Neuron (in vitro differentiated cells): Measurements from ENCODE around the gene PBX1.

Experiments used
- H2AFZ ChIP-seq: one replicate; pipeline ENCODE4 v1.6.1; 2013; ENCODE audit warnings: low read depth, mild to moderate bottlenecking, inconsistent platforms, low read length, moderate library complexity
- H3K27me3 ChIP-seq: one replicate; pipeline ENCODE4 v1.6.1; 2013; ENCODE audit warnings: low read length; ENCODE audit not compliant: insufficient read depth
- H3K36me3 ChIP-seq: one replicate; pipeline ENCODE4 v1.6.1; 2013; ENCODE audit warnings: low read length; ENCODE audit not compliant: insufficient read depth
- H3K4me1 ChIP-seq: one replicate; pipeline ENCODE4 v1.6.1; 2013; ENCODE audit warnings: low read length; ENCODE audit not compliant: insufficient read depth
- H3K4me3 ChIP-seq: 2 replicates; pipeline ENCODE4 v1.5.1; 2013; ENCODE audit warnings: mild to moderate bottlenecking, low read length, moderate library complexity
- H3K9me3 ChIP-seq: one replicate; pipeline ENCODE4 v1.6.1; 2013; ENCODE audit warnings: low read length

PBX1 gene

DNA sequence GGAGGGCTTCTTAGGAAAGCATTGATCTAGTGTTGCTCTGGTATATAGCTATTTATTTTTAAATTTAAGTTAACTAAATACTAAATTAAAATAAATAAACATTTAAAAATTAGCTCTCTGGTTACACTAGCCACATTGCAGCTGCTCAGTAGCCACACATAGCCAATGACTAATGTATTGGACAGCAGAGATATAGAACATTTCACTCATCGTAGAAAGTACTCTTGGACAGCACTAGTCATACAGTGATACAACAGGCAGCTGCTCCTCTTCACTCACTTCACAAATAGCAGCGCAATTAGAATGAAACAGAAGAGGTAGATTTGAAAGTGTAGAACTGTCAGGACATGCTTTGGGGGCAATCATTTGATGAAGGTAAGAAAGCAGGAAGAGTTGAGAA lies 245.4 kb downstream of the PBX1 start:
- Histone ChIP-seq H3K9me3 (no peaks in the 10 kb centered on the region), H3K27me3 (no peaks in the 10 kb centered on the region), H3K36me3 (peaks cover 71% of the 10 kb centered on the region), H3K4me1 (peaks cover 3% of the 10 kb centered on the region), H2AFZ (no peak overlapping the region), H3K4me3 (no peak overlapping the region)

DNA sequence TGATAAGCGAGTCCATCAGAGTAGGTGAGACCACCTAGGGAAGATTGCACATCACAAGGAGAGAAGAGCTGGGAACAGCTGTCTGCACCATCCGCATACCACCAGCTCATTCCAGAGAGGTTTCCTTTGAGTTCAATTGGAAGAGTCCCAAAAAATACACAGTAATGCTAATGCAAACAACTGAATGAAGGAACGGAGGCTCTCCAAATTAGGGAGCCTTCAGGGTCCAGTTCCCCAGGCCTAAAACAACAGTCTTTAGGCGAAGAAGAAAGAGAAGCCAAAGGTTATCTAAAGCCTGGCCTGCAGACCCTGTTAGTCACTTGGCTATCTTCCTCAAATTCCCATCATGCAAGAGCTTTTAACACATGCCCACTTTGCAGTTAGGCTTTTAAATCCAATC lies 246.4 kb downstream of the PBX1 start:
- H3K9me3 ChIP-seq = no peaks in the 10 kb centered on the region
- H2AFZ ChIP-seq = no peak overlapping the region
- no peaks in the 10 kb centered on the region for H3K27me3 ChIP-seq
- no peak overlapping the region for H3K4me3 ChIP-seq
- peaks cover 3% of the 10 kb centered on the region for H3K4me1 ChIP-seq
- H3K36me3 ChIP-seq = peaks cover 70% of the 10 kb centered on the region

DNA sequence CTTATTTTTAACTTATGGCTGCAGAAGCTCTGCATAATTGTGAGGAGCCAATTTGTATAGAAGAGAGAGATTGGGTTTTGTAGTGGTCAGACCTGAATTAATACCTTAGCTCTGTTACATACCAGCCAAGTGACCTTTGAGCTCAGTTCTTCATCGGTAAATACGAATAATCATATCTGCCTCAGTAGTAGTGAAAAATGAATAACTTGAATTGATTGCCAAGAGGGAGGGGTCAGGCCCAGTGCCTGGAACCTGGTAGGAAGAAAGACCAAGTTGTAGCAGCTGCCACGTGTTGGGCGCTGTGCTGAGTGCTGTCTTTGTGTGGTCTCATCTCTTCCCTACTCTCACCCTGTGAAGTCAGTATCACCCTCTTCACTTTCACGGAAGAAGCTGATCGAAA lies 247.5 kb downstream of the PBX1 start:
- peaks cover under 1% of the 10 kb centered on the region for H3K4me1 ChIP-seq
- H3K4me3 ChIP-seq = no peak overlapping the region
- no peaks in the 10 kb centered on the region for H3K27me3 ChIP-seq
- no peaks in the 10 kb centered on the region for H3K9me3 ChIP-seq
- no peak overlapping the region for H2AFZ ChIP-seq
- peaks cover 67% of the 10 kb centered on the region for H3K36me3 ChIP-seq

DNA sequence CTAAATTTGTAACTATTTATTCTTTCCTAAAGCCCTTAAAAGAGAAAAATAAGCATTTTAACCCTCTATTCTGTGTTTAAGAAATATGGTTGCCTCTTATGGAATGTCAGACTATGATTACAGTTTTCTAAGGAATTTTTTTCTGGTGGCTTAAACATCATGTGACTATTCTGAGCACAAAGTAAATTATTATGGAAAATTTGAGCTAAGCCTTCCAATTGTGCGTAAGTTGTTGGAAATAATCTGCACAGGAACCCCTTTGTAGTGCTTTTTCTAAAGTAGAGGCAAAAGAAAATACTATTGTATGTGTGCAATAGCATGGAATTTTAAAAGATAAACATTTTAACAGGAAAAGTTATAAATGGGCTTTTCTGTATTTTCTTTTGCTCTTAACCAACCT lies 254.8 kb downstream of the PBX1 start:
- Histone ChIP-seq H3K4me1 (no peaks in the 10 kb centered on the region), H3K36me3 (peaks cover 43% of the 10 kb centered on the region), H3K4me3 (no peak overlapping the region), H3K27me3 (no peaks in the 10 kb centered on the region), H3K9me3 (no peaks in the 10 kb centered on the region), H2AFZ (no peak overlapping the region)

DNA sequence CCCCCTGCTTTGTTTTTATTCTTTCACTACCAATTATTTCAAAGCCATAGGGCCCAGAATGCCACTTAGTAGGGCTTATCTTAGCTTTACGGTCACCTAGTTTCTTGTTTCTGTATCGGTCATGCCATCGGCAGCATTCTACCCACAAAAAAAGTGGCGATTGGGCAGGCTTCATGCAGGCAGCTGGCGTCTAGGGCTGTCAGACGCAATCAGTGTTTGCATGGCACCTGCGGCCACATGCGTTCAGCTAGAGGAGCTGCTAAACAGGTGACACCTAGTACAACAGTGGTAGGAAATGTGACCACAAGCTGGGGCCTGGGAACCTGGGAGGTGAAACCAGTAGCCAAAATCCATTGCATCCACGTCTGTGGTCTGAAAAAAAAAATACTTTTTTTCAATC lies 262.7 kb downstream of the PBX1 start:
- H3K4me1 ChIP-seq = peaks cover 6% of the 10 kb centered on the region
- no peak overlapping the region for H3K4me3 ChIP-seq
- peaks cover 67% of the 10 kb centered on the region for H3K36me3 ChIP-seq
- H2AFZ ChIP-seq = no peak overlapping the region
- H3K9me3 ChIP-seq = peaks cover 1% of the 10 kb centered on the region
- H3K27me3 ChIP-seq = no peaks in the 10 kb centered on the region

DNA sequence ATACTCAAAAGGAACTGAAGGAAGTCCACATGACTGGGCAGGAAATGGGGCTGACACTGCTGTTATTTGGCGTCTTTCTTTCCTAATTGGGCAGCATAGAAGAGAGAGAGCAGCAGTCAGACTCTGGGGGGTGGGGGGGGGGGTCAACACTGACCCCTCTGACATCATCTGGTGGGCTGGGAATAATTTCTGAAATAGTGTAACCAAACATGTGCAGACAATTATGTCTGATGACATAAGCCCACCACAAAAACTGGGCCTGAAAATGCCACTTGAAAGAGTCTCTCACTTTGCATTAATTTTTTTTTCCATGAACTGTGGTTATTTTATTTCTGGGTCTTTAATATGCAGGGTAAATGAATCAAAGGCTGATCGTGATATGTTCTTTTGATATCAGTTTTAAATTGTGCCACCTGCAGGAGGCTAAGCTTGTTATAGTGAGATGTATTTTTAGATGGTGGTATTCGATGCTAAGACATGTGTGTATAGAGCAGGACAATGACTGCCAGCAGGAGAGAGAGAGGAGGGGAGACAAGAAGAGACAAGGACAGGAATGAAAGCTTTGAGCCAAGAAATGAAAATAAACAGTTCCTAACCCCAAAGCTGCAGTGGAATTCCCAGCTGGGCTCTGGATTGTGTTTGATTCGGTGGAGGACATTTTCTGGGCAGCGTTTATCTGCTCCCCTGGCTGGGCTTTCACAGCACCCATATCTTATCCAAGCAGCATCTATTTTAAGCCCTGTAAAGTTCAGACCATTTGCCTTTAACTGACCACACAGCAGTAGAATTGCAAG lies 264.7 kb downstream of the PBX1 start:
- H2AFZ ChIP-seq = no peak overlapping the region
- peaks cover 77% of the 10 kb centered on the region for H3K36me3 ChIP-seq
- peaks cover 6% of the 10 kb centered on the region for H3K4me1 ChIP-seq
- no peaks in the 10 kb centered on the region for H3K27me3 ChIP-seq
- H3K4me3 ChIP-seq = no peak overlapping the region
- H3K9me3 ChIP-seq = peaks cover 1% of the 10 kb centered on the region

DNA sequence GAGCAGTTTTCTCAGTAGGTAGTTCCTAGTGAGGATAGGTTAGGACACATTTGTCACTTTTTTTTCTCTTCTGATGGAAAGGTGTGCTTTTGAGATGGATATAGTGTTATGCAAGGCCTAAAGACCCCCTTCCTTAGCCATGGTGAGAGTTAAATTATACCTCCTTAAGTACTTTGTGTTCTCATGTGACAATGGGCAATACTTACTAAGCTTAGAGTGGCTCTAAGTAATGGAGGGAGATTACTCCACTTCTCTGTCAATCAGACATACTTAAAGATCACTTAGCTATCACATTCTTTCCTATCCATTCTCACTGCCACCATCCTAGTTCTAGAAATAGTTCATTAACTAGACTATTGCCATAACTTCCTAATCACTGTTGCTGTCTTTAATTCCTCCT lies 265.6 kb downstream of the PBX1 start:
- Histone ChIP-seq H3K4me1 (peaks cover 6% of the 10 kb centered on the region), H3K9me3 (peaks cover 1% of the 10 kb centered on the region), H2AFZ (no peak overlapping the region), H3K4me3 (no peak overlapping the region), H3K27me3 (no peaks in the 10 kb centered on the region), H3K36me3 (peaks cover 74% of the 10 kb centered on the region)

DNA sequence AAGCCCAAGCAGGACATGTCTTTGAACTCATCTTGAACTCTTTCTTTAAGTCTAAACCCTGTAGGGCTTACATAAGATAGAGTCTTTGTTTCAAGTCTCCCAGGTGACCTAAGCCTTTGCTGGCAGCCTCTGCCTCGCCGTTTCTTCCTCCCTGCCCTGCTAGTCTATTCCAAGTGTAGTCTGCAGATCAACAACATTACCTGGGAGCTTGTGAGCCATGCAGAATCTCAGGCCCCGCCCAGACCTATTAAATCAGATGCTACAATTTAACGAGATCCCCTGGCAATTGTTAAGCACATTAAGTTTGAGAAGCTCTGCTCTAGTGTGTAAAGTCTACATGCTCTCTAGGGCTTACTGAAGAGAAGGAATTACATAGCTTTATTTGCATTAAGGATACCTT lies 271.6 kb downstream of the PBX1 start:
- Histone ChIP-seq H2AFZ (no peak overlapping the region), H3K4me1 (no peaks in the 10 kb centered on the region), H3K4me3 (no peak overlapping the region), H3K36me3 (peaks cover 37% of the 10 kb centered on the region), H3K9me3 (no peaks in the 10 kb centered on the region), H3K27me3 (no peaks in the 10 kb centered on the region)

DNA sequence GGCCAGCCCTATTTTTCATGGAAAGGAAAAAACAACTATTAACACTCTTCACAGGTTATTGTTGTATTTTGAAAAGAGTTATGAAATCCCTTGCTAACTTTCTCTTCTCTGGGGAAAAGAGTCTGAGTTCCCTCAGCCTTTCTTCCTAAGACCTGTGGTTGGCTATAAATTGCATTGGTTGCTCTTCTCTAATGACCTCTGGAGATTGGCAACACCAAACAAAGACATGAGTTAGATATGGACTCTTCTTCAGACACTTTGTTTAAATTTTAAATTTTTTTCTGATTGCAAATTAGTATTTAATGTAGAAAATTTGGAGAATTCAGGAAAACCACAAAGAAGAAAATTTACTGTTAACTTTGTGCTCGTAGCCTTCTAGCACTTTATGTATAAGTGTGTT lies 275.7 kb downstream of the PBX1 start:
- H3K9me3 ChIP-seq = no peaks in the 10 kb centered on the region
- H3K4me1 ChIP-seq = peaks cover 3% of the 10 kb centered on the region
- H2AFZ ChIP-seq = no peak overlapping the region
- peaks cover 37% of the 10 kb centered on the region for H3K36me3 ChIP-seq
- no peaks in the 10 kb centered on the region for H3K27me3 ChIP-seq
- H3K4me3 ChIP-seq = no peak overlapping the region

DNA sequence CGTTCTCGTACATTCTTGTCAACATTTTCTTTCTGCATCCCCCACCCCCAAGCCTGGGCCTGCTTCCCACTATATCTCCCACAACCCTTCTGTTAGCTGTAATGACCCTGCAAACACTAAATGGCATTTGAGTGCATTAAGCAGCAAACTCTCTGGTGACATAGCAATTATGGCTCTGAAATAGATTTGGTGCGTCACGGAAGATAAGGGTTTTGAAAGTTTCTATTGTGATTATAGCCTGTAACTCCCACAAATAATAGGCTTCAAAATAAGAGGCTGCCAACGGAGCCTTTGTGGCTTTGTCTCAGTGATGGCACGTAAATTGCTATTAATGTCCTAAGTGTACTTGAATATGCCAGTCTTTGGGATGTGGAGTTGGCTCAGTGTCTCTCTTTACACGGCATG lies 277.6 kb downstream of the PBX1 start:
- Histone ChIP-seq H3K9me3 (no peaks in the 10 kb centered on the region), H2AFZ (no peak overlapping the region), H3K4me1 (peaks cover 3% of the 10 kb centered on the region), H3K36me3 (peaks cover 38% of the 10 kb centered on the region), H3K27me3 (no peaks in the 10 kb centered on the region), H3K4me3 (no peak overlapping the region)

DNA sequence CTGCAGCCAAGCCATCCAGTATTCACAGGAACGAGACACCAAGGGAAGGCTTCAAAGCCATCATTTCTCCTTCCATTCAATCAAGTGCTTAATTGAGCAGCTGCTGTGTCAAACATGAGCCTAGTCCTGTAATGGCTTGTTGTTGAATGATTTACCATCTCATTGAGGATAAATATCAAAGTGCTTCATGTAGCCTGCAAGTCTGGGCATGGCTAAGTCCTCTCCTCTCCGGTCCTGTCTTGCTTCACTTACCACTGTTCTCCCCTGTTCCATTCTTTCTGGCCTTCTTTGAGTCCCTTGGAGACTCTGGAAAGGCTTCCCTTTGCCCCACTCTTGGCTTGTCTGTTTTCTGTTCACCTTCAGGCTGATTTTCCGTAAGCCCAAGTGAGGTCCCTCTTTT lies 279.8 kb downstream of the PBX1 start:
- H3K4me1 ChIP-seq = peaks cover 18% of the 10 kb centered on the region
- no peaks in the 10 kb centered on the region for H3K9me3 ChIP-seq
- H3K27me3 ChIP-seq = no peaks in the 10 kb centered on the region
- H3K36me3 ChIP-seq = peaks cover 31% of the 10 kb centered on the region
- H3K4me3 ChIP-seq = no peak overlapping the region
- no peak overlapping the region for H2AFZ ChIP-seq

DNA sequence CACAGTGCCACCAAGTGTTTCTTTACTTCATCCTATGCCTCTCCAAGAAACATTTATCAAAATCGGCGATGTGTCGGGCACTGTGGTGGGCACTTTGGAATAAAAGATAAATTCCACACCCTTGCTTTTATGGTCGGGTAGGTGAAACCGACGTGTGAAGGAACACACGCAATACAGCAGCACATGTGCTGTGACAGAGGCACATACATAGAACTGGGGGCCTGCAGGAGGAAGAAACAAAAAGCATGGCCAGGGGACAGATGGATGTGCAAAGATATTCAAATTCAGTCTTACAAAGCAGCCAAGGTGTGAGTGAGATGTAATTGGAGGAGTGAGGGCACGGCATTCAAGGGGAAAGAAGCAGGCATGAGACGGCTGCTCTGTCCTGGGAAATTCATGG lies 282.0 kb downstream of the PBX1 start:
- Histone ChIP-seq H3K4me1 (peaks cover 16% of the 10 kb centered on the region), H3K9me3 (no peaks in the 10 kb centered on the region), H2AFZ (no peak overlapping the region), H3K4me3 (no peak overlapping the region), H3K27me3 (no peaks in the 10 kb centered on the region), H3K36me3 (peaks cover 29% of the 10 kb centered on the region)

DNA sequence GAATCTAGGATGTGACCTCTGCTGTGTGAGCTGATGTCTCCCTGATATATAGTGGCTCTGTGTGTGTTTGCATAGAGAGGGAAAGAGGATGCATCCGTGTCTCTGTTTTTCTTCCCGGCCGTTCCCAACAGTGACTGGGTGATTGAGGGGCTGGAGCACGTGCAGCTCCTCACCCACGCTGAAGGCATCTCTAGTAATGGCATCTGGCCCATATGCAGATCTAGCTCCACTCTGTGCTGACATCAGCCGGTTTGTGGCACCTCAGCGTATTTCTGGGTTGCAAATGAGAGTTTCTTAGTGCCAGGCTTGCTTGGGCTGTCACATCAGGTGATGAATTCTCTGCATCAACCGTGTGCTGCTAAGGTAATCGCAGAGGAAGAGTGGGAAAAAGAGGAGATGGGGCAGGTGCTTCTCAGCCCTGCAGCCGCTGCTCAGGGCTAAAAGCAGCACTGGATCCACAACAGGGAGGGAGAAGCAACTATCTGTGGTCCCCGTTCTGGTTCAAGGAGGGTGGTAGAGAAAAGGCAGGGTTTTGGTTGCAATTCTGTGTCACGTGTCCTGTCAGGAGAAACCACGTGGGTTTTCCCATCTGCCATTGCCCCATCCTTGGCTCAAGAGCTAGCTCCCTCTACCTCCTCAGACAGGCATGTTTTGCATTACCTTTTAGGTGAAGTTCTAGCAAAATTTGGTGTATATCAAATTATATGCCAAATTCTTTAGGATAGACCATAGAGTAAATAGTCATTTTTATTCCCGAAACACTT lies 282.9 kb downstream of the PBX1 start:
- Histone ChIP-seq H2AFZ (no peak overlapping the region), H3K4me1 (peaks cover 15% of the 10 kb centered on the region), H3K9me3 (no peaks in the 10 kb centered on the region), H3K27me3 (no peaks in the 10 kb centered on the region), H3K36me3 (peaks cover 29% of the 10 kb centered on the region), H3K4me3 (no peak overlapping the region)
